NCI-H146 treated with DMSO at 0.1 percent for 48 hours (cell line): ENCODE results near the gene RASD1.
A peak's percentile ranks its signal among the peaks of the same experiment; 100 is the strongest.

Experiments used
- DNase-seq: peaks from one replicate; lab custom pipeline; 2025; ENCODE audit not compliant: unreplicated experiment; lab: John Stamatoyannopoulos, UW

RASD1 gene

GRCh38 chr17:17527956-17528500 lies 31.8 kb upstream of the RASD1 start:
- no peak for DNase-seq

GRCh38 chr17:17527534-17527933 lies 31.3 kb upstream of the RASD1 start:
- no peak for DNase-seq

GRCh38 chr17:17526369-17526768 lies 30.2 kb upstream of the RASD1 start:
- DNase-seq = no peak

GRCh38 chr17:17525956-17526355 lies 29.8 kb upstream of the RASD1 start:
- DNase-seq = no peak

DNA sequence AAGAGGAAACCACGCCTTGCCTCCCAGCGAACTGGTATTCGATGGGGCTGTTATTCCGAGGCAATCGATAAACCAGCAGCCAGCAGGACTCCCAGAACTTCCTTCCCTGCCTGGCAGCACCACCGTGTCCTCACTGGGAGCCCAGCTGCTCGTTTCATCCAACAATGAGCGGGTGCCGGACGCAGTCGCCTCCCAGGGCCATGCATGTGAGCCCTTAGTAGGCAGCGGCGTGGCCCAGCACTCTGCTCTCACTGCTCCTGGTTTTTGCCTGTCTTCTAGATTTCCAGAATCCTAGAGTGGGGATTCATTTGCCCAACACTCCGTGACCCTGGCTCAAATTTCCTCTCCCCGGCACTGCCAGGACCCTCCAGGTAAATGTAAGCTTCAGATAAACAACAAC lies 29.1 kb upstream of the RASD1 start:
- peak; percentile 72 for DNase-seq

- no peak for DNase-seq
Measured at GRCh38 chr17:17523731-17524490, 27.7 kb upstream of the RASD1 start.

DNA sequence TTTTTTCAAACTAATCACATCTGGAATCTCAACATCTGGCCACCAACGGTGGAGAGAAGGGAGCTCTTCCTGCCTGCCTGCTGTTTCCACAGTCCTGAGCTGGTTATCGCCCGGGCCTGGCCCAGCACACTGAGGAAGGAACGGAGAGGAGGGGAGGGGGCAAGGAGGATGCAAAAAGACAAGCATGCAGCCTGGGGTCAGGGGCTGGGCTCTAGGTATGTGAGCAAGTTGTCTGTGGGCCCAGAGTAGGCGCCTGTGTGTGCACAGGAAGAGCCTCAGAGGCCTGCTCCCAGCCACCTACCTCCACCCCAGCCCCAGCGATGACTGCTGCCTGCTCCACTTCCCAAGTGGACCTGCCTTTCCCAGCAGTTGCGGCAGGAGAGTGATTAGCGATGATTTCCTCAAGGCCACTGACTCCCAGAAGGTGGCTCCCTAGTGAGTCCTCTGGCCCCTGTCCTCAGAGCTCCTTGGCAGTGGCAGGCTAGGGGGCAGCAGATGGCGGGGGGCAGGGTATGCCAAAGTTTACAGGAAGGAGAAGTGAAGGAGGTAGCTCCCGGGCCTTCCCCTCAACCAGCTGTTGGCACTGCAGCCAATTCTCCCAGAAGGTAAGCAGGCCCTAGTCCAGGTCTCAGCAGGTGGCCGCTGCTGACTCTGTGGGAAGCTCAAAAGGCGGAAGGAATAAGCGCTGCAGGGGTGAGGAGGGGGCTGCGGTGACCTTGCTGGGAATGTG lies 27.0 kb upstream of the RASD1 start:
- peak; percentile 66 for DNase-seq

- no peak for DNase-seq
Measured at GRCh38 chr17:17520599-17521232, 24.5 kb upstream of the RASD1 start.

- DNase-seq = no peak
Measured at GRCh38 chr17:17519886-17520285, 23.7 kb upstream of the RASD1 start.

DNA sequence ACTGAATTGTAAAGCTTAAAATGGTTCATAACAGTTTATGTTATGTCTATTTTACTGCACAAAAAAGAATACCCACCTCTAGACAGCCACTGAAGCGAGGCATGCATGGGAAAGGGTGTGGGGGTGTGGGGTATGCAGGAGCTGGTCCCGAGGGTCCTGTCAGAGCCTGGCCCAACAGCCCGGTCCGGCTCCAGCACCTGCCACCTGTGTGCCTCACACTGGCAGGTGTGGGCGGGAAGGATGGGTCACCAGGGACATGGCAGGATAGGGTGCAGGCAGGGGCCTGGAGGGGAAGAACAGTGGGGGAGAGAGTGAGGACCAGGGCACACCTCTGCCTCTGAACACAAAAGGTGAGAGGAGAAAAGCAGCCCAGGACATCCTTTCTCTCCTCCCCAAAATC lies 22.8 kb upstream of the RASD1 start:
- no peak for DNase-seq

- no peak for DNase-seq
Measured at GRCh38 chr17:17518014-17518413, 21.8 kb upstream of the RASD1 start.

DNA sequence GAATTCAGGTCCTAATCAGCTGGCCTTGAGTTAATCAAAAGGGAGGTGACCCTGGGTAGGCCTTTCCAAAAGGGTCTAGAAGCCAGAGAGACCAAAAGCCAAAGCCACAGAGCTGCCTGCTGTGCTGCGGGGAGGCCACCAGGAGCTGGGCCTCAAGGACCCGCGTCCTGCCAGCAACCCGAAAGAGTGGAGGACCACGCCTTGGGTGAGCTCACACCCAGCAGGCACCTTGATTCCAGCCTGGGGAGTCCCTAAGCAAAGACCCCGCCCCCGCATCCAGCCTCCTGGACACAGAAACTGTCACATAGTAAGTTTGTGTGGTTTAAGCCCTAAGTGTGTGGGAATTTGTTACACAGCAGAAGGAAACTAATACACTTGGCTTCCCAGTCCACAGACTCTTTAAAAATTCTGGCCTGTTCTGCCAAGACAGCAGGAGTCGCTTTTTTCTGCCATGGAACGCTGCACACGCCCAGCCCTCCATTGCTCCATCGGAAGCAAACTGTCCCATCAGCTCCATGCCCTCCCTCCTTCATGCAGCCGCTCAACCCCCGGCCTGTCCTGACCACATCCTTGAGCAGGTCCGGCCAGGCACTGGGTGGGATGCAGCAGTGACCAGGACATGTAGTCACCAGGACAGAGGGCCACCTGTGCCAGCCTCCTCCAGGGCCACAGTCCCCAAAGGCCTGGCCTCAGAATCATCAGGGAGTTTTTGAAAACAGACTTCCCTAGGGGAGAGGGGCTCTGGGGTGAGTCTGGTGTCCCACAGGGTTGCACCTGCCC lies 20.9 kb upstream of the RASD1 start:
- no peak for DNase-seq

GRCh38 chr17:17515934-17516930 lies 20.0 kb upstream of the RASD1 start:
- no peak for DNase-seq

DNA sequence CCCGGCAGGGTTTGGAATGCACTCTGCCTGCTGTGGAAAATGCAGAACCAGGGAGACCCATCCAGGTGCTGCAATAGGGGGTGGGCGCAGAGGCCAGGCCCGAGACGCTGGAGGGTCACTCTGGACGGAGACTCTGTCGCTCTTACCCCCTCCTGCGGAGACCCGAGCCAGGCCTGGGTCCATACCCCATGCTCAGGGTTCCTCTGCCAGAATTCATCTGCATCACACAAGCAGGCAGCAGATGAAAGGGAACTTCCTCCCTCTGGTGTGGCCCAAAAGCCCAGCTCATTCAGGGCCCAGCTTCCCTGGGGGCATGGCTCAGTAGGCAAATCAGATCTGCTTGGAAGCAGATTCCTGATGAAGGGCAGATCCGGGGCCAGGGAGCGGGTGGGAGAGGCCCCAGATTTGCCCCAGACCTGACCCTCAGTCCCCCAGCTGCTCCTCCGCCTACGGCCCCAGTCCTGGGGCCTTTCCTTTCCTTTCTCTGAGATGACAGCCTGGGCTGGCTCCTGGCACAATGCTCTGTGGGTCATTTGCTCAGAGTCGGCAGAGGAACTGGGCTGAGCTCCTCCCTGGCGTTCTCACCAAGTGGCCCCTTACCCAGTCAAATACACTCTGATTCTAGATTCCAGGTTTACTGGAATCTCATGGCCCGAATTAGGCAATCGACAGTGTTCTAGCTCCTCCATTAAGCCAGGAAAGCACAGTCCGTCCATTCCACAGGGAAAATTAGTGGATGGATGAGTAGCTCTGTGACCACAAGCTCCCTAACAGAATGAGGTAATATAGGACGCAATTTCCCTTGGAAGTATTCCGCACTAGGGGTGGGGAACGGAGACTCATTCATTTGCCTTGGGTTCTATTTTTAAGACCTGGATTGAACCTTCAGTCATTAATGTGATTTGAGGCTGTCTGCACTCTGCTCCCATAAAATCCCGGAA lies 19.1 kb upstream of the RASD1 start:
- no peak for DNase-seq

DNA sequence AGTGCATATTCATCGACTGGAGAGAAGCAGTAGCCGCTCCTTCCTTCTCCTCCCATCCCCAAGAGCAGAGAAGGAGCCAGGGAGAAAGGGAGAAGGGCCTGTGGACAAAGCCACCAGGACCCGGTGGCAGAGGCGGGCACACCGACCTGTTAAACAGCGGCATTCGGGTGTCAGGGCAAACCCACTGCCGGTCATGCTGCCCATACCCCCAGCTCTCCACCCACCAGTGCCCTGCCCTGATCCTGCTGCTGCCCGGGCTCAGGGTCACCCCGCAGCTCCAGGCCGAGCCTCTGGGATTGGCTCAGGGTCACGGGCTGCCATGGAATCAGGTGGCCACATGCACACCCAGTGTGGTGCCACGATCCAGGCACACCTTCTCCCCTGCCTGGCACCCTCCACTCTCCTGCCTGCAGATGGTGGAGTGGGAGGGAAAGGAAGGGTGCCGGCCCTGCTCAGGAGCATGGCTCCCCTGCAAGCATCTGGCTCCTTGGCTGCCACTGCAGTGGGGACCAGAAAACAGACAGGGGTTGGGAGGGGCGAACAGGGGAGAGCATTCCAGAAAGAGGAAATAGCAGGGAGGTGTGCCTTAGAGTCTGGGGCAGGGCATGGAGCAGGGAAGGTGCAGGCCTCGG lies 18.3 kb upstream of the RASD1 start:
- no peak for DNase-seq

DNA sequence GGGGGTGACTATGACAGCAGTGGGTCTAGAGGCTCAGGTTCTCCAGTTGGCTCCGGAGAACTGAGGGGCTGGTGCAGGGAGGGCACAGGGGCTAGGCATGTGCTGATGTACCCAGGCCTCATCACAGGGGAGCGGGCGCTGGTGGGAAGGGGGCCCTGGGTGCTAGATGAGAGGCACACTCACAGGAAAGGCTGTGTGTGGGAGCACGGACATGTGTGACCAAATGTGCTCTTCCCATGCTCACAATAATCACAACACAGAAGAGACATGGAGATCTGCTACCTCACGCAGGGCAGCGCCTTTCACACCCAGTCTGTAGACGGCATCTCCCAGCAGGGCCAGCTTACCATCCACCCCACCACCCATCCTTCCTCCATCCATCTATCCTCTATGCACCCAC lies 17.4 kb upstream of the RASD1 start:
- DNase-seq = no peak

DNA sequence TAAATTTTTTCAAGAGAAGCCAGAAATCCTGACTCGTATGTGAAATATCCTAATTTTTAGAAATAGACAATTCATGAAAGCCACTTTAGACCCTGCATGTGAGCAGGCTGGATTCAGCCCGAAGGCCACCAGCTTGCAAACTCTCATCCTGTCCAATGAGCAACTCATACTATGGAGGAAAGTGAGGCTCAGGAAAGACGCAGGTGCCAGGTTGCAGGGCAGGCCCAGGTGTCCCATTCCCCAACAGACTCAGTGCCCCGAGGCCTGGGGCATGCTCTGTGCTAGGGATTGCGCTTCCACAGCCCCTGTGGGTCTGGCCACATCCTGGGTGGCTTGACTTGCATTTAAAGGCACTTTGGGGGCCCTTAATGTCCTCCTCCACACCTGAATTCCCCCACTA lies 16.7 kb upstream of the RASD1 start:
- no peak for DNase-seq
